Activated CD4-positive, CD25-positive, alpha-beta regulatory T cell treated with anti-CD3 and anti-CD28 coated beads, Interleukin-2, amount 50 U/mL, for 72 hours (primary cell): ENCODE data around the gene AMN.

Source experiments
- DNase-seq: peaks from one replicate; pipeline ENCODE4 v3.0.0; 2021

The AMN gene

DNA sequence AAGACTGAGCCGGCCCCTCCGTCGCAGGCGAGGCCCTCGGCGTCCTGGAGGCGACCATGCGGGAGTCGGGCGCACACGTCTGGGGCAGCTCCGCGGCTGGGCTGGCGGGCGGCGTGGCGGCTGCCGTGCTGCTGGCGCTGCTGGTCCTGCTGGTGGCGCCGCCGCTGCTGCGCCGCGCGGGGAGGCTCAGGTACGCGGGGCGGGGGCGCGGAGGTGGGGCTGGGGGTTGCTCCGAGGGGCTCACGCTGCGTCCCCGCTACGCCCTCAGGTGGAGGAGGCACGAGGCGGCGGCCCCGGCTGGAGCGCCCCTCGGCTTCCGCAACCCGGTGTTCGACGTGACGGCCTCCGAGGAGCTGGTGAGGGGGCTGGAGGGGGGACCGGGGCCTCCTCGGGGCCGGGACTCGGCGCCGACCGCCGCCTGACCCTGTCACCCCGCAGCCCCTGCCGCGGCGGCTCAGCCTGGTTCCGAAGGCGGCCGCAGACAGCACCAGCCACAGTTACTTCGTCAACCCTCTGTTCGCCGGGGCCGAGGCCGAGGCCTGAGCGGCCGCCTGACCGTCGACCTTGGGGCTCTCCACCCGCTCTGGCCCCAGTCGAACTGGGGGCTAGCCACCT is 7.8 kb downstream of the AMN start:
- DNase-seq, result no peak

DNA sequence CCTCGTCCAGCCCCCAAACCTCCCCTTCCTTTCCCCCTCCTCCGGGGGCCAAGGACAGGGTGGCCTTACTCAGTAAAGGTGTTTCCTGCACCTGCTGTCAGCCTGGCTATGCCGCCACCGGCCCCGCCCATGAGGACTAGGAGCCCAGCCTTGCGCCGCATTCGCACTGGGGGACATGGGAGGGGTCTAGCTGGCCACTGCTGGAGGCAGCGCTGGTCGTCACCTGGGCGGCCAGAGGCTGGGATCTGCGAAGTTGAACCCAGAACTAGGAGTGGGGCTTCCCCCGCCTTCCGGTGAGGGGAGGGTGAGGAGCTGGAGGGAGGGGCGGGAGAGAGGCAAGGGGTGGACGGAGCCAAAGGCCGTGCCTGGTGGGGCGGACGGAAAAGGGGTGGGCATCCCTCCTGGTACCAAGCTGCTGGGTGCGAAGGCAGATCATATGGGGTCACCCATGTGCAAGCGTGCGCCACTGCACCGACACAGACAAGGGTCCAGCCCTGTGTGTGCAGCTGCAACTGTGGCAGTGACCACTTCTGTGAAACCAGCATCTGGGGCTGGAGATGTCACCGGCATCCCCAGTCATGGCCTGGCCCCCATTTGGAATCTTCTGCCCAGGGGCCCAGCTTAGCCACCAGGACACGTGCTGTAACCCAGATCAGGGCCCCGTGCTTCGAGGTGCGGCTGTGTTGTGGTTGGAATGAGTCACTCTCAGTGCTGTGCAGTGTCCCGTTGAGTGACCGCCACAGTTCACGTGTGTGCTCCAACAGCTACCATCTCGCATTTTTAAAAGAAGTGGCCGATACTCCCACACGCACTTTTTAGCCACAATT is 8.5 kb downstream of the AMN start:
- DNase-seq, result no peak

DNA sequence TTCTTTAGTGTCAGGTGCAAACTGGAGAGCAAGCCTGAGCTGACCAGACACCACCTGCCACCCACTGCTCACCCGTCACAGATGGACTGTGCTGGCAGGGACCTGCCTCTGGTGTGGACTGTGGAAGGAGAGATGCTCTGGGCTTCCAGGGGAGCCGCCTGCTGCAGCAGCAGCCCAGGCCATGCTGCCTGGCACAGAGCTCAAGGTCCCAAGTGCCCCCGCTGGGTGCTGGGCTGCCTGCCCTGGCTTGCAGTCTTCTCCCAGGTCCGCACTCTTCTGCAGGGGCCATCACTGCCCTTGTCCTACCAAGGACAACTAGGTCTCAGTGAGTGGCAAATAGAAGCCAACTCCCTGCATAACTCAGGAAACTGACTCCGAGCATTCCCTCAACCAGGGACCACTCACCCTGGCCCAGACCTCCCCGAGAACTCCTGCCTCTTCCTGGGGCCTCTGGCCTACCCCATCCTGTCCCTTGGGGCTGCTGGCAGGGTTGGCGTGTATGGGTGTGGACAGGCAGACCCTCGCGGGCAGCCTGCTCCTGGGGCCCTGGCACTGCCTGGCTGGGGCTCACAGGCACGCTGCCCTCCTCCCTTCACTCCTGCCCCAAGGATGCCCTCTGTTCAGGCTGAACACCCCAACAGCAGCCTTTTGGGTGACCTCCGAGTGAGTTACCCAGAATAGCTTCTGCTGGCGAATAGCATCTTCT is 9.3 kb downstream of the AMN start:
- no peak for DNase-seq

DNA sequence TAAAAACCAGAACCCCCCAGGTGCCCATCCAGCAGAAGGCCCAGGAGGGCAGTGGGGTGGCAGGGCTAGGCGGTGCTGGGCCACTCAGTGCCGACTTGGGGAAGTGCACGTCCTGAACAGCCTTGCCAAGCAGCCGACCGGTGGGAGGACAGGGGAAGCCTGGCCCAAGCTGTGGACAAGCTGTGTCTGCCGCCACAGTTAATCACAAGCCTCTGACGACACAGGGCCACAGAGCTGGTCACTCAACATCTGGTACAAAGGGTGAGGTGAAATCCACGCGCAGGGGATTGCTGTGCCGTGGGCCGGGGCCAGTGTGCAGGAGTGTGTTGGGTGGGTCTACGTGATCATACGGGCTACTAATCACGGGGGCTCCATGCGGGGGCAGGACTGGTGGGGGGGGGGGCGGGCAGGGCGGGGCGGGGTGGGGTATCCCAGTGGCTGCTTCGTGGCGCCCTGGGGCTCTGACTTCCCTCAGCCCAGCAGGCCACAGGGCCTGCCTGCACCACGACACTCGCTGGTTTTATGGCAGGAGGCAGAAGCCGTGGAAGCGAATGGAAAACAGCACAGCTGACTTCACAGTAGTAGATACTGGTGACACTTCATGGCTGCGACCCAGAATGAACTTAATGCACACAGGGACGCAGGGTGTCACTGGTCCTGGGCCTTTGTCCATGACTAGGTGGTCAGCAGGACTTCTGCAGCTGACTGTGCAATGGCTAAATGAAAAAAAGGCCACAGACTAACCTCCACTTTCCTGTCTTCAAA is 10.2 kb downstream of the AMN start:
- no peak for DNase-seq

DNA sequence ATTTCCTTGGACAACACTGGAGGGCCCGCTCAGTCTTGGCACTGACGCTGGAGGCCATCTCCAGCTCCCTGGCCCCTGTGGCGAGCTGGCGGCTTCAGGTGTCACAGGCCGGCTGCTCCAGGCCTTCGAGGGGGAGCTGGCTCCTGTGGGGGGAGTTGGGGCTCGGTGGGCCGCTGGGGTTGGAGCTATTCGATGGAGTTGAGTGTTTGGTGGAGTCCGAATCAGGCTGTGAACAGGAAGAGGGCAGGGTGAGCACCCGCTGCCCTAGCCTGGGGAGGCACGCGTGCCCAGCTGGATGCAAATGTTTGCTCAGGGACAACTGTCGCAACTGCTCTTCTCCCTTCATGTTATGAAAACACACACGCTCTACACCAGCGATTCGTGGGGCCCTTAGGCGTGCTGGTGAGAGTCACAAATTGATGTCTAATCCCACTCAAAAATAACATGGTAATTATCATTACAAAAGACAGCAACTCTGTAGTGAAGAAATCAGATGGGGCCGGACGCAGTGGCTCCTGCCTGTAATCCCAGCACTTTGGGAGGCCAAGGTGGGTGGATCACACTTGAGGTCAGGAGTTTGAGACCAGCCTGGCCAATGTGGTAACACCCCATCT is 11.3 kb downstream of the AMN start:
- no peak for DNase-seq

DNA sequence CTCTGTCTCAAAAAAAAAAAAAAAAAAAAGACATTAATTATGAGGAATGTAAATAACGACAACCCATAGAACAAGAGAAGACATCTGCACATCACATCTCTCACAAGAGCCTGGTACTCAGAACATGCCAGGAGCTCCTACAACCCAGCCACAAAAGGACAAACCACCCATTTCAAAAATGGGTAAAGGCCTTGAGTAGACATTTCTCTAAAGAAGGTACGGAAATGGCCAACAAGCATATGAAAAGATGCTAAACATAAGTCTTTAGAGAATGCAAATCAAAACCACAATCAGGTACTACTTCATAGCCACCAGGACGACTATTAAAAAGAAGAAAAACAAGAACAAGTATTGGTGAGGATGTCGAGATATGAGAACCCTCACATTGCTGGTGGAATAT is 13.3 kb downstream of the AMN start:
- no peak for DNase-seq

DNA sequence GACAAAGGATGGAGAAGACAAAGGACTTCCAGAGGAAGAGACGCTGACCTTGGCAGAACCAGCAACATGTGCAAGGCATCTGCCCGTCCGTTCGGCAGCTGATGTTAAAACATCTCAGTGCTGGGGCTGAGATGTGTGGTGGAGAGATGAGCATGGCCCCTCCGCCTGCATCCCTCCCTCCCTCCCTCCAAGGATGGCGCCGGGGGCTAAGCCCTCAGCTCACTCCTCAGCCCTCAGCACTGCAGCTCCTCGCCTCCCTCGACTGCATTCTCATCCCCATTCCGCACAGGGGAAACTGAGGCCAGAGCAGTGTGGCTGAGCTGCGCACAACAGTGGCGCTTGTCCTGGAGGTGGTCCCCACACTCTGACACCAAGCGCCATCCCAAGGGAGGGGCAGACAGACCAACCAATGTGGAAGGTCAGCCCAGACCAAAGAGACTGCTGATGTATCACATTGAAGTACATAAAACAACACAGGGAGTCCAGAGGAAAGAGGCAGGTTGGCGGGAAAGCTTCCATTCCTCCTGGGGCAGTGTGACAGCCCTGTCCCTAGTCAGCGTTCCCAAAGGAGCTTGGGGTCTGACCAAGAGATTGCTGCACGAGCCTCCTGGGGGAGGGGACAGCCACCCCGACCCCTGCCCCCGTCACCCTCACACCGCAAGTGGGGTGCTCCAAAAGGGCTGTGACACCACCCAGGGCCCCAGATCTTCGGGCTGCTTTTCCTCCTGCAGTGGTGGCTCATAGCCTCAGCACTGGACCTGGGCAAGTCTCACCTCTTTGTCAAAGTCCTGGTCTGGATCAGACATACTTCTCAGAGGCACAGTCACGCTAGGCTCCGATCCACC is 15.1 kb downstream of the AMN start:
- no peak for DNase-seq

DNA sequence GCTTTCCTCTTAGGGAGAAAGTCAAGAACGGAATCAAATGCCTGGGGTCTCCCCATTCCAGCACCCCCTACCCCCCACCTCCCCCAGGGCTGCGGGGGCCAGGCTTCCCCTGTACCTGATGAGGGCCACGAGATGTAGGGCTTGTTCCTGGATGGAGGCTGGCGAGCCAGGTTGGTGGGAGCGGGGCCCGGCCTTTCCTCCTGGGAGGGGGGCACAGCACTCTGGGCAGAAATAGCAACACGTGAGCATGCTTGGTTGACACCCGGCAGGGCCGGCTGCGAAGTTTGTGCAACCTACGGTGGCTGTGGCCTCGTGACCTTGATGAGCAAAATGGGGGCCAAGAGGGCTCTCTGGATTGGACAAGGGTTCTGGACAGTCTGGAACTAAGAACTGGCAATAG is 15.7 kb downstream of the AMN start:
- DNase-seq, result no peak

DNA sequence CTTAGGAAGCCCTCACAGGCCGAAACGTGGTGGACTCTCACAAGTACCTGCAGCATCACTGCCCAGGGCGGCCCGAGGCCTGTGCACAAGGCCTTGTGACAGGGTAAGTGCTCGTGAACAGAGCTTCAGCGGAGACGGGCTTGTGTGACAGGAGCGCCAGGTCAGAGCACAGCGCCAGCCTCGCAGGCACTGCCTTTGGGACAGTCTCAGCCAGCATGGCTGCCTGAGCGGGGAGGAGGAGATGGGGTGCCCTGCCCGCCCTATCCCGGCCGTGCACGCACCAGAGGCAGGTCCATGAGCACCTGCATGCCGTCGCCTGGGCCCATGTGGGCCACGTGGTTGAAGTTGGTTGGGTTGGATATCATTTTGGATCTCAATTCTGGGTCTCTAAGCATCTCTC is 16.9 kb downstream of the AMN start:
- DNase-seq, result no peak

DNA sequence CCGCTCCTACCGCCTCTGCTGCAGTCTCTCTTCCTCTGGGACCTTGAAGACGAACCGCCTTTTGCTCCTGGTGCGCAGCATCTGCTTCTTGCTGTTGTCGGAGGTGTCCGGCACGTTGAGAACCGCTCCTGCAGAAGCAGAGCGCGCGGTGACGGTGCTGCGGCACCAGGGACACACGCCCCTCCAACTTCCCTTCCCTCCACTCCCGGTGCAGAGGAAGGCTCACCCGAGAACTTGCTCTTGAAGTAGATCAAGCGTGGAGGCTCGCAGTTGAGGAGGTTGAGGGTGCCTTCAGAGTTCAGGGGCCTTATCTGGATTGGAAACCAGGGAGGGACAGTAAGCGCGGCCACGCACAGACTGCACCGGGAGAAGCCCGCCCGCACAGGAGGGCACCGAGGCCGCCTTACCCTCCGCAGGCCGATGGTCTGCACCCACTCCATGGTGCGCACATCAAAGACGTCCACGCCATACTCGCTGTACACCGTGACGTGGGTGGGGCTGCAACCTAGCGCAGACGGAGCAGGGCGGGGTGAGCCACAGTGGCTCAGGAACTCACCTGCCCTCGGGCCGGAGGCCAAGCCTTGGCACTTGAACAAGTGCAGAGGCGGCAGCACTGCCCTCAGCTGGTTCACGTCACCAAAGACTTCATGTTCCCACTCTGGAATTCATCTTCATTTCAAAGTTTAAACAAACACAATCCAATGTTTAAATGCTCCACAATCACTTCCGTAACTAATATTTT is 17.5 kb downstream of the AMN start:
- no peak for DNase-seq

DNA sequence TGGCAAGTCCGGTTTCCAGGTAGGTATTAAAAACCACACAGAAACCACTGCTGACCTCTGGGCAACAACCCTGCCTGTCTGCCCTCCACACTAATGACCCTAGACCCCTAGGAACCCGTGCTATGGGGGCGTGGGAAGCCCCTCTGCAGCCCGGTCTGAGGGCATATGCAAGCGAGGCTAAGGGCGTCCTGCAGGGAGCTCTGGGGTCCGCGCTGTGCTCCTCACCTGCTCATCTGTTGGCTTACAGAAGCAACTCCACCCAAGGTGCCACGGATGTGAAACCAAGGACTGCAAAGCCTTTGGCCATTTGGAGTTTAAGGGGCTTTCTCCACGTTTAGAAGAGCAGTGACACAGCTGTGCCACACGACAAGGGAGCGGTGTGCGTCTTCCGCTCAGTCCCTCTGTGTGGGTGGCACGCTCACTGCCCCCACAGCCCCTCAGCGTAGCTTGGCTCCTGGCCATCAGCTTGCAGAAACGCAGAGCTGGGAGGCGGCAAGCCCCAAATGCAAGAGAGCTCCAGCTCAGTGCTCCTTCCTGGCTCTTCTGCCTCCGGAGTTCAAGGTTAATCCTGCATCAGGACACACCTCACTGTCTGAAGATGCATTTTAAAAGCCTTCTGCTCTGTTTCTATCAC is 18.4 kb downstream of the AMN start:
- DNase-seq, result no peak

DNA sequence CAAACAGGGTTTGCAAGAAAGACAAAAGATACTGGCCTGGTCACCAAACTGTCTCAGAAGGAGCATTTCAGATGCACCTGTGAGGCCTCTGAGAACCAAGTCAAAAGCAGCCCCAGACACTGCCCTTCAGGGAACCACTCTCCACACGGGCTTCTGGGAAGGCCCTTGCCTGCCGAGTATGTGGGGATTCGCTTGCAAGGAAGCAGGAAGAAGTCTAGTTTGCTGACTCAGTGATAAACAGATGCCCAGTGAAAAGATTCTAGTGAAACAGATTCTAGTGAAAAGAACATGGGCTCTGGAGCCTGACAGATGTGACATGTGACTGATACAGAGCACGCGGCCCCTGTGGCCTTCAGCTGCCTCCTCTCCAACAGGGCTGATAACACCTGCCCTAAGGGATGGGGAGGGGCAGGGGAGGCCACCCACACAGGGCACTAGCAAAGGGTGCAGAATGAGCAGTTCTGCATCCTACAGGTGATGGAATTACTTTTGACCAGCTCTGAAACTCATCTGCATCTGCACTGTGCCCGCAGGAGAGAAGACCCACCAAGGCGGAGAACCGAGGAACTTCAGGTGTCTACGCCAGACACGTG is 19.1 kb downstream of the AMN start:
- no peak for DNase-seq

DNA sequence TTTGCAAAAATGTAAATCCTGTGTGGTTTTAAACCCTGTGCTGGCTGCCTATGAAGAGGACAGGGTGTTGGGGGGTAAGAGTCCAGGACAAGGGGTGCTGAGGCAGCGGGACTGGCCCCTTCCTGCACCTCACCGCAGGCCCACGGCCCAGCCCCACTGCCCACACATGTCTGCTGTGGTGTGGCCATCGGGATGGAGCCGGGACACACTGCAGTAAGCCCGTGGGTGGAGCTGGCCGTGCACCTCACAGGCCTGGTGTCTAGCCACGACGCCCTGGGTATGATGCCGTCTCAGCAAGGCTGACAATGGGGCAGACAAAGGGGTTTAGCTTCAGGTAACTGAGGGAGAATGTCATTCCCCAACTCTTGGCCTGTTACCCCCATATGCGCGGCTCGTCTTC is 19.6 kb downstream of the AMN start:
- no peak for DNase-seq

DNA sequence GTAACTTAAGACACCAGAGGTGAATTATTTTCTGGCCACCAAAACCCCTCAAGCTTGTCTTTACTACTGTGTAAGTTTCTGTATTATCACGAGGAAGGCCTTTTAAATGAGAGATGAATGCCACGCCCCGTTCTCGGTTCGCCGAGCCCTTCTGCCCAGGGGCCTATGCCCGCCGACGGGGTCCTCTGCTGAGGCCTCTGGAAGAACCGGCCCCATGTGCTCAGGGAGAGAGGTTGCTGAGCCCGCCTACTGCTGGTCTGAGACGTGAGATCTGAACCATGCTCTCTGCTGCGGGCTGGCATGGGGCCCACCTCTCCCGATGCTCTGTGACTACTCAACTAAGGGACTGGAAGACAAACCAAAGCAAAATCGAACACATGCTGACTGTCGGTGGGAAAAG is 21.0 kb downstream of the AMN start:
- DNase-seq, result no peak

DNA sequence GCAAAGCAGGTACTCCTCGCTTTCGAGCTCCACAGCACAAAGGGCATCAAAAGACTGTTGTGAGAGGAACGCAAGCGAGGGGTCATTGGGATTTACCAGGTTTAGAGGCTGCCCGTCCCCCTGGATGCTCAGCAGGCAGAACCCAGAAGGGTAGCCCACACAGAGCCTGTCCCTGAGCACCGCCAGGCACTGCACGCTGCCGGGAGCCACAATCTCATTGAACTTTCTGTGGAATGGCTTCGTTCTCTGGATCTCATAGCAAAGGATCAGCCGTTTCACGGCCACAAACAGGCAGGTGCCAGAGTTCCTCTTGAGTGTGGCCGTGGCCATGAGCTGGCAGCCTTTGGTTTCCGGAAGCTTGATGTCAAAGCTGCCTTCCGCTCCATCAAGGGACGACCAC is 21.5 kb downstream of the AMN start:
- DNase-seq, result no peak

DNA sequence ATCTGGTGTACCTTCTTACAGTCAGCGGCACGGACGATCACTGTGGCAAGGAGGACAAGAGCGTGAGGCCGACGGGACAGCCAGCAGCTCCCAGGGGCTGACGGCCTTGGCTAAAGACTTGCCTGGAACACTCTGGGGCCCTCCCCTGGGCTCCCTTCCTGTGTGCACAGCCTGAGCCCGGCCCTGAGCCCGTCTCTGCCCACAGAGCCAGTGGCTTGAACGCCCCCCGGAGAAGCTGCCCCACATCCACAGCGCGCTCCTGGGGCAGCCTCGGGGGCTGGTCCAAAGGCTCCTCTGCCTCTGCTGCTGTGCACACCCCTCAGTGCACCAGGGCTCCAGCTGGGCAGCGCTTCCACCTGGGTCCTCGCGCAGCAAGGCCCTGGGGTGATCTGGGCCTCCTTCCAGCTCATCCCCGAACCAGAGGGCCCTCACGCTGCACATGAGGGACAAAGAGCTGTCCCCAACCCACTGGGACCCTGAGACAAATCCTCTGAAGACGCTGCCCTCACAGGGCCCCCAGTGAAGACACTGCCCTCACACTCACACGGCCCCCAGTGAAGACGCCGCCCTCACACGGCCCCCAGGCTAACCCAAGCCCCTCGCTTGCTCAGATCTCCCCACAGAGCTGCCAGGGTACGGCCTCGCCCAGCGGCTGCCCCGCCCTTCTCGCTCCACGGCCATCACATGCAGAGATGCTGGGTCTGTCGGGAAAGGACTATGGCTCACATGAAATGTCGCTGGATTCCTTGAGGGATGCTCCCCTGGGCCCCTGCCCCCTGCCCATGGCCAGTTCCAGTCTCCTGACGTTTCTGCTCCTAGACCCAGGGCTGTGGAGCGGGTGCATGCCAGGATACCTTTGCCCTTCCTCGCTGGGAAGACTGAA is 22.2 kb downstream of the AMN start:
- no peak for DNase-seq

DNA sequence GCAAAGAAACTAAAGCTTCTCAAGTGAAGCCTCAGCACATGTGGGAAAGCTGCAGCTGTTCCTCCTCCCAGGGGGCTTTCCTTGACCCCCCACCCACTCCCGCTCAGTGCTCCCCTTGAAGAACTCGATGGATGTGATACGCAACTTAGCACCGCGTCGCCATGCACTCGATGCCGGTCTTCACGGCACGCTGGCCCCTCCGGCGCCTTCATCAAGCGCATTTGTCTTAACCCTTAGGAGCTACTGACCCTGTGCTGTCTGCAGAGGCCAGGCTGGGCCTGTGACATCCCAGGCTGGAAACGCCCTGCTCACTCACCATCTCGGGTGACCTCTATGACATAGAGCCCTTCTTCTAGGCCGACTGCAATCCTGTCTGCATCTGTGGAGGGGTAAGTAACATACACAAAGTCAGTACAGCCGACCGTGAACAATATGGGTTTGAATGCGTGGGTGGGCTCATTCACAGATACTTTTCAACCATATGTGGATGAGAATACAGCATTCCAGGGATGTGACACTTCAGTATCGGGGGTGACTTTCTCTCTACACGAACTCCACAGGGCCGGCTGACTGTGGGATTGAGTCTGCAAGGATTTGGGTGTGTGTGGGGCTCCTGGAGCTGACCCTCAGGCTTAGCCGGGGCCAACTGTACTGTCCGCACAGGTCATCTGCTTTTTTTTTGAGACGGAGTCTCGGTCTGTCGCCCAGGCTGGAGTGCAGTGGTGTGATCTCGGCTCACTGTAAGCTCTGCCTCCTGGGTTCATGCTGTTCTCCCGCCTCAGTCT is 23.1 kb downstream of the AMN start:
- DNase-seq, result no peak

DNA sequence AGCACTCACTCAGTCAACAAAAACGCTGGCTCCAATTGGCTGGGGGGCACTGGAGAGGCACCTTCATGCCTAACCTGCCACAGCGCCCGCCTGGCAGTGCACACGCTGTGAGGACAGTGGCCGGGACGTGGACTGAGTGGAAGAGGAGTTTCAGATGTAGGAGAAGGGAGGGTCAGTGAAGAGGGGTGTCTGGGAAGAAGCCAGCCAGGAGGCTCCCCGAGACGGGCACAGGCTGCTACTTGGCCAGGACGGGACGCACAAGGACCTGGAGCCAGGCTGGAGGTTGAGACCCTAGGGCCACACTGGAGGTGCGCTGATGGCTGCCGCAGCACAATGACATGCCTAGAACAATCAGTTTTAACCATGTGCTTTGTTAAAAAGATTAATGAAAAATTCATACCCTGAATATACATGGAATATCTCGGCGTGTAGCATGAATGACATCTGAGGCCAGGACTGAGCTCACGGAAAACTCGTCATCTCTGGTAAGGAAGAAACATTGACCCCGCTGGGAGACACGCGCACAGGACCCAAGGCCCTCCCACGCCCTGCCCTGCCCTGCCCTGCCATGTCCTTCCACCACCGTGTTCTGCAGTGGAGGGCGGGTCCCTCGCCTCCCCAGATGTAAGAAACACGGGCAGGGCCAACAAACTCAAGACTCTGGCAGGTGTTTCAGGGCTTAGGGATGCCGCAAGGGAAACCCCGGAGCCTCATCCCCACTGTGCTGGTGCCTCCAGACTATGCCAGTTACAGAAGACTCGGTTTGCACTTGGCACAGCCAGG is 25.0 kb downstream of the AMN start:
- DNase-seq, result no peak
